ENCODE results near the gene MRPL23. TPM values are rescaled to one million over a fixed set of nuclear protein-coding genes. Genes with fewer than 3 reads are reported as not detected.
A peak's percentile ranks its signal among the peaks of the same experiment; 100 is the strongest.

Gene MRPL23
- total RNA-seq, 1 experiment from 2014 or later, result 83.8 TPM

- DNase-seq (ENCODE audit: low spot score), result no peak
- Histone ChIP-seq H3K27me3 (replicated peaks; ENCODE audit: insufficient read depth, low read depth, low read length, poor library complexity) (no peaks in the 10 kb centered on the region), H3K4me1 (ENCODE audit: insufficient read depth, low read length, poor library complexity, severe bottlenecking) (no peaks in the 10 kb centered on the region), H3K36me3 (ENCODE audit: insufficient read depth, low read length, poor library complexity, severe bottlenecking) (no peaks in the 10 kb centered on the region), H3K9me3 (ENCODE audit: low read depth, low read length, poor library complexity, severe bottlenecking) (no peaks in the 10 kb centered on the region), H3K27ac (ENCODE audit: low read depth, low read length, poor library complexity, severe bottlenecking) (no peak overlapping the region), H3K4me3 (ENCODE audit: low read depth, low read length, poor library complexity, severe bottlenecking) (no peak overlapping the region)
- TF ChIP-seq CTCF (conservative IDR thresholded peaks at IDR 0.05; ENCODE audit: low read depth, low read length), result no peak
- TF ChIP-seq EZH2 (IDR thresholded peaks at IDR 0.05; ENCODE audit: borderline replicate concordance, low read depth, low read length, poor library complexity, severe bottlenecking), result no peak
- ChIA-PET CTCF (interaction anchor here (0.7 to 1.0 kb wide), 2 partner anchors 61 to 271 kb away, joined by 3 to 4 read pairs; no protein-coding TSS in a partner anchor), POLR2A (ENCODE audit: low non-redundant PET) (no interaction called here)
- BruUV-seq (replicated peaks), result no TSS peak
- intact Hi-C loops (cut with micrococcal nuclease; ENCODE audit: unreplicated experiment), result no loop called here
Measured at GRCh38 chr11:1942558-1943260, 4.4 kb upstream of the MRPL23 start.

- TF ChIP-seq EZH2 (IDR thresholded peaks at IDR 0.05; ENCODE audit: borderline replicate concordance, low read depth, low read length, poor library complexity, severe bottlenecking), result no peak
- no peak for TF ChIP-seq CTCF (conservative IDR thresholded peaks at IDR 0.05; ENCODE audit: low read depth, low read length)
- no peak for DNase-seq (ENCODE audit: low spot score)
Measured at GRCh38 chr11:1943576-1943975, 3.6 kb upstream of the MRPL23 start.

GRCh38 chr11:1943977-1944376 lies 3.2 kb upstream of the MRPL23 start:
- no peaks in the 10 kb centered on the region for H3K36me3 ChIP-seq (ENCODE audit: insufficient read depth, low read length, poor library complexity, severe bottlenecking)
- H3K4me3 ChIP-seq (ENCODE audit: low read depth, low read length, poor library complexity, severe bottlenecking), result no peak overlapping the region
- BruUV-seq (replicated peaks), result no TSS peak
- peak; percentile 17 for DNase-seq (ENCODE audit: low spot score)
- no peaks in the 10 kb centered on the region for H3K9me3 ChIP-seq (ENCODE audit: low read depth, low read length, poor library complexity, severe bottlenecking)
- no peak overlapping the region for H3K27ac ChIP-seq (ENCODE audit: low read depth, low read length, poor library complexity, severe bottlenecking)
- TF ChIP-seq CTCF (conservative IDR thresholded peaks at IDR 0.05; ENCODE audit: low read depth, low read length) (no peak), EZH2 (IDR thresholded peaks at IDR 0.05; ENCODE audit: borderline replicate concordance, low read depth, low read length, poor library complexity, severe bottlenecking) (no peak)
- intact Hi-C loops (cut with micrococcal nuclease; ENCODE audit: unreplicated experiment), result no loop called here
- ChIA-PET POLR2A (ENCODE audit: low non-redundant PET) (no interaction called here), CTCF (no interaction called here)
- no peaks in the 10 kb centered on the region for H3K27me3 ChIP-seq (replicated peaks; ENCODE audit: insufficient read depth, low read depth, low read length, poor library complexity)
- no peaks in the 10 kb centered on the region for H3K4me1 ChIP-seq (ENCODE audit: insufficient read depth, low read length, poor library complexity, severe bottlenecking)

More at GRCh38 chr11:1943576-1943975, 3.6 kb upstream of the MRPL23 start:
- H3K27ac ChIP-seq (ENCODE audit: low read depth, low read length, poor library complexity, severe bottlenecking), result no peak overlapping the region
- no peaks in the 10 kb centered on the region for H3K4me1 ChIP-seq (ENCODE audit: insufficient read depth, low read length, poor library complexity, severe bottlenecking)
- intact Hi-C loops (cut with micrococcal nuclease; ENCODE audit: unreplicated experiment), result no loop called here
- no peaks in the 10 kb centered on the region for H3K27me3 ChIP-seq (replicated peaks; ENCODE audit: insufficient read depth, low read depth, low read length, poor library complexity)
- POLR2A ChIA-PET (ENCODE audit: low non-redundant PET), result no interaction called here
- no peaks in the 10 kb centered on the region for H3K9me3 ChIP-seq (ENCODE audit: low read depth, low read length, poor library complexity, severe bottlenecking)
- no peak overlapping the region for H3K4me3 ChIP-seq (ENCODE audit: low read depth, low read length, poor library complexity, severe bottlenecking)
- H3K36me3 ChIP-seq (ENCODE audit: insufficient read depth, low read length, poor library complexity, severe bottlenecking), result no peaks in the 10 kb centered on the region
- BruUV-seq (replicated peaks), result no TSS peak
- CTCF ChIA-PET, result no interaction called here
